Upper lobe of left lung (tissue), 6 donors: ENCODE results near the gene HTATIP2. TPM values are rescaled to one million over a fixed set of nuclear protein-coding genes. Genes with fewer than 3 reads are reported as not detected.
A peak's percentile ranks its signal among the peaks of the same experiment; 100 is the strongest.
"Not testable (repeated sequence)": the region's sequence is repeated elsewhere in the genome, so short reads cannot be mapped to it uniquely, and the experiment has no call there.

Experiments
- ATAC-seq, 2 donors: fragments of 200-7000 bp; cut with Tn5 transposase; one replicate each; pipeline ENCODE4 v1.9.1; 2022; ENCODE audit warnings: mild to moderate bottlenecking in 2 of 2, moderate library complexity in 2 of 2; ENCODE audit not compliant: low FRiP score in 2 of 2
- DNase-seq, 2 donors: peaks; one replicate each; pipeline ENCODE4 v3.0.0-alpha.2; 2019 to 2020
- H3K27ac ChIP-seq, 4 donors: fragments of 200-600 bp; sonication (generic); one replicate each; pipeline ENCODE4 v1.5.1; 2016 to 2019
- H3K27me3 ChIP-seq, 4 donors: fragments of 200-600 bp; sonication (generic); one replicate each; pipeline ENCODE4 v1.5.1; 2017 to 2019
- H3K36me3 ChIP-seq, 4 donors: fragments of 200-600 bp; sonication (generic); one replicate each; pipeline ENCODE4 v1.5.1; 2016 to 2019
- H3K4me1 ChIP-seq, 4 donors: fragments of 200-600 bp; sonication (generic); one replicate each; pipeline ENCODE4 v1.5.1; 2018 to 2019
- H3K4me3 ChIP-seq, 4 donors: fragments of 200-600 bp; sonication (generic); one replicate each; pipeline ENCODE4 v1.5.1; 2017 to 2019; ENCODE audit warnings: mild to moderate bottlenecking in 2 of 4, moderate library complexity in 1 of 4
- H3K9me3 ChIP-seq, 4 donors: fragments of 200-600 bp; sonication (generic); one replicate each; pipeline ENCODE4 v1.5.1; 2018 to 2019
- EP300 ChIP-seq, 4 donors: sonication (generic); formaldehyde crosslinking; IDR thresholded peaks; one replicate each; pipeline ENCODE4 v1.5.1; 2017; ENCODE audit warnings: antibody characterized with exemption in 4 of 4, control low read depth in 2 of 4
- POLR2A ChIP-seq, 4 donors: fragments of 450-650 bp; IDR thresholded peaks; one replicate each; pipeline ENCODE4 v1.5.1; 2016 to 2017; ENCODE audit warnings: antibody characterized with exemption in 4 of 4, mild to moderate bottlenecking in 2 of 4
- POLR2AphosphoS5 ChIP-seq, 2 donors: sonication (generic); formaldehyde crosslinking; IDR thresholded peaks; one replicate each; pipeline ENCODE4 v1.5.1; 2017; ENCODE audit warnings: antibody characterized with exemption in 2 of 2
- WGBS, 2 donors: methylation state at CpG; one replicate each; pipeline ENCODE4 v1.1.5; 2017 to 2018; 5-methylcytosine and 5-hydroxymethylcytosine counted together
- total RNA-seq, 6 donors: library from RNA; depleted of rRNA in 4 of 6; stranded (reverse); fragments of >200 nt in 4 of 6; gene quantifications; one replicate each; pipeline versions ENCODE4 v1.1.0 to v1.2.1, GENCODE V29; 2016 to 2021
- TF ChIP-seq, protein P1 (sequence below), 6 experiments: fragments of 450-650 bp in 4 of 6; fragments of 200-600 bp in 2 of 6; sonication (generic) in 2 of 6; IDR thresholded peaks; one replicate each; pipeline ENCODE4 v1.5.1; 2016 to 2019; ENCODE audit warnings: antibody characterized with exemption in 6 of 6
- donor health status: DM: no; HTN: no; CAD: no; lungs with moderate emphysema.
- donor health status: DM: no; HTN: yes; CAD: no; lungs with severe emphysema.

Gene HTATIP2
- total RNA-seq, 6 donors from 2014 or later = 19.9 to 97.8 (median 51.6) TPM

- DNase-seq = peak in 1 of 2 donors; percentile 48
- H3K27ac ChIP-seq = peak overlapping the region in 1 of 4 donors; percentile 17
- no peaks in the 10 kb centered on the region for H3K9me3 ChIP-seq
- no peaks in the 10 kb centered on the region for H3K27me3 ChIP-seq
- 59 to 63% methylated on average over 7 of the region's 7 CpGs for WGBS, 2 donors
- H3K36me3 ChIP-seq = no peaks in the 10 kb centered on the region
- no peak for ATAC-seq
- TF ChIP-seq POLR2AphosphoS5 (IDR thresholded peaks at IDR 0.05) (no peak), EP300 (IDR thresholded peaks at IDR 0.05) (no peak), POLR2A (IDR thresholded peaks at IDR 0.05) (no peak)
- TF ChIP-seq, protein P1, sequence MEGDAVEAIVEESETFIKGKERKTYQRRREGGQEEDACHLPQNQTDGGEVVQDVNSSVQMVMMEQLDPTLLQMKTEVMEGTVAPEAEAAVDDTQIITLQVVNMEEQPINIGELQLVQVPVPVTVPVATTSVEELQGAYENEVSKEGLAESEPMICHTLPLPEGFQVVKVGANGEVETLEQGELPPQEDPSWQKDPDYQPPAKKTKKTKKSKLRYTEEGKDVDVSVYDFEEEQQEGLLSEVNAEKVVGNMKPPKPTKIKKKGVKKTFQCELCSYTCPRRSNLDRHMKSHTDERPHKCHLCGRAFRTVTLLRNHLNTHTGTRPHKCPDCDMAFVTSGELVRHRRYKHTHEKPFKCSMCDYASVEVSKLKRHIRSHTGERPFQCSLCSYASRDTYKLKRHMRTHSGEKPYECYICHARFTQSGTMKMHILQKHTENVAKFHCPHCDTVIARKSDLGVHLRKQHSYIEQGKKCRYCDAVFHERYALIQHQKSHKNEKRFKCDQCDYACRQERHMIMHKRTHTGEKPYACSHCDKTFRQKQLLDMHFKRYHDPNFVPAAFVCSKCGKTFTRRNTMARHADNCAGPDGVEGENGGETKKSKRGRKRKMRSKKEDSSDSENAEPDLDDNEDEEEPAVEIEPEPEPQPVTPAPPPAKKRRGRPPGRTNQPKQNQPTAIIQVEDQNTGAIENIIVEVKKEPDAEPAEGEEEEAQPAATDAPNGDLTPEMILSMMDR (IDR thresholded peaks at IDR 0.05) = no peak
- peaks cover 8 to 24% (median 18%) of the 10 kb centered on the region in 4 donors for H3K4me1 ChIP-seq
- H3K4me3 ChIP-seq = no peak overlapping the region
Measured at GRCh38 chr11:20360650-20361049, 2.9 kb upstream of the HTATIP2 start.

DNA sequence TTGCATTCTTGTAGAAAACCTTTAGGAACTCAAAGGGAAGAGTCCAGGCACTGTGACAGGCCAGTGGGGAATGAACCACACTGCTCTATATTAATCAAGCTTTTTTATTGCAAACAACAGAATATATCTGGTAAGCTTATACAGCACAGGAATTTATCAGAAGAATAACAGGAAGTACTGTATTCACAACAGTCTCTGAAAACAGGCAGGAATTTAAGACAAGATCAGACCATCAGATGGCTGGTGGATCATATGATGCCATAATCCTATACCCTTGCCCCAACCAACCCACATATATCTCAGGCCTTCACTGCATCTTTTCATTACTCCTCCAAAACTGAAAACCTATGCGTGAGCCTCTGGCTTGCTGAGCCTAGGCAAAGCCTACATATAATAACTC lies 1.0 kb upstream of the HTATIP2 start:
- TF ChIP-seq, protein P1 (IDR thresholded peaks at IDR 0.05) = no peak
- TF ChIP-seq EP300 (IDR thresholded peaks at IDR 0.05) (no peak), POLR2A (IDR thresholded peaks at IDR 0.05) (no peak), POLR2AphosphoS5 (IDR thresholded peaks at IDR 0.05) (no peak)

GRCh38 chr11:20363149-20363499 lies 390 bp upstream of the HTATIP2 start:
- Histone ChIP-seq H3K27me3 (no peaks in the 10 kb centered on the region), H3K4me3 (peak overlapping the region in 3 of 4 donors; percentile 73 to 96 (median 82)), H3K36me3 (peaks cover 0 to 5% (median 0%) of the 10 kb centered on the region in 4 donors), H3K4me1 (peaks cover 12 to 30% (median 26%) of the 10 kb centered on the region in 4 donors), H3K9me3 (no peaks in the 10 kb centered on the region), H3K27ac (peak overlapping the region; percentile 90 to 97 (median 94))
- 59 to 100% methylated on average over 2 of the region's 2 CpGs for WGBS, 2 donors
- no peak for ATAC-seq
- TF ChIP-seq POLR2AphosphoS5 (IDR thresholded peaks at IDR 0.05) = no peak
- no peak for TF ChIP-seq EP300 (IDR thresholded peaks at IDR 0.05)
- TF ChIP-seq POLR2A (IDR thresholded peaks at IDR 0.05) = no peak
- TF ChIP-seq, protein P1 (IDR thresholded peaks at IDR 0.05) = no peak
- no peak for DNase-seq

More for the DNA sequence above, 1.0 kb upstream of the HTATIP2 start:
- DNase-seq = no peak
- ATAC-seq = no peak
- peak overlapping the region in 1 of 4 donors; percentile 32 for H3K27ac ChIP-seq
- no peaks in the 10 kb centered on the region for H3K9me3 ChIP-seq
- H3K36me3 ChIP-seq = no peaks in the 10 kb centered on the region
- H3K27me3 ChIP-seq = no peaks in the 10 kb centered on the region
- H3K4me3 ChIP-seq = no peak overlapping the region
- H3K4me1 ChIP-seq = peaks cover 10 to 30% (median 26%) of the 10 kb centered on the region in 4 donors
- WGBS, 2 donors = 0% methylated on average over 1 of the region's 1 CpG

DNA sequence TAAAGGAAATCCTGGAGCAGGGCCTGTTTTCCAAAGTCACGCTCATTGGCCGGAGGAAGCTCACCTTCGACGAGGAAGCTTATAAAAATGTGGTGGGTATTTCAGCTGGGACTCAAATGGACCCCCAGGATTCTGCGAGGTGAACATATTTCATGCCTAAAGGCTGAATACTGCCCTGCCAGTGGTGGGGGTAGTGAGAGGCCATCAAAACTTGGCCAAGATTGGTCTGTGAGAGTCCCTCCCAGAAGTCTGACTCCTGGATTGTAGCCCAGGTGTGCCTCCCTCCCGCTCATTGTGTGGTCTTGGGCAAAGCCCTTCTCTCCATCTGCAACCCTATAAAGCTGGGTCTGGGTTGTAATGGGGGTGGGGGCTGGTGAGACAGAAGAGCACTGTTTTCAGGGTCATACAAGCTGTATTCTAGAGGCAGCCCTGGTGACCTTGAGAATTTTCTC lies 853 bp downstream of the HTATIP2 start:
- DNase-seq (peak in 1 of 2 donors; percentile 24), ATAC-seq (peak; percentile 32 to 35)
- no peaks in the 10 kb centered on the region for H3K27me3 ChIP-seq
- peak overlapping the region; percentile 73 to 96 (median 86) for H3K4me3 ChIP-seq
- WGBS, 2 donors = 20% methylated on average over 5 to 6 of the region's 6 CpGs
- H3K36me3 ChIP-seq = peaks cover 0 to 8% (median 0%) of the 10 kb centered on the region in 4 donors
- TF ChIP-seq EP300 (IDR thresholded peaks at IDR 0.05) = no peak
- no peak for TF ChIP-seq POLR2A (IDR thresholded peaks at IDR 0.05)
- no peak for TF ChIP-seq POLR2AphosphoS5 (IDR thresholded peaks at IDR 0.05)
- TF ChIP-seq, protein P1 (IDR thresholded peaks at IDR 0.05) = no peak
- H3K4me1 ChIP-seq = peaks cover 12 to 30% (median 26%) of the 10 kb centered on the region in 4 donors
- no peaks in the 10 kb centered on the region for H3K9me3 ChIP-seq
- H3K27ac ChIP-seq = peak overlapping the region; percentile 90 to 97 (median 94)

DNA sequence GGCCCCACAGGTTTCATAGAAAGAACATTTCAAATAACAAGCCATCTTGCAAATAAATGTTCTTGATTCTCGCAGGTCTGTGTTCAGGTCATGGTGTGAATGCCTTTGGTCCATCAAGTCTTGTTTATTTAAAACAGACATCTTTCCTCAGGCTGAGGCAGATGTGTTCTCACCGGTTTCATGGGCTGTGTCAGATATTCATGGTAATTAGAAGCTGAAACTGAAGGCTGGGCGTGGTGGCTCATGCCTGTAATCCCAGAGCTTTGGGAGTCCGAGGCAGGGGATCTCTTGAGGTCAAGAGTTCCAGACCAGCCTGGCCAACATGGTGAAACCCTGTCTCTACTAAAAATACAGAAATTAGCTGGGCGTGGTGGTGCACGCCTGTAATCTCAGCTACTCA lies 2.0 kb downstream of the HTATIP2 start:
- not testable (repeated sequence) for H3K4me3 ChIP-seq, DNase-seq, H3K36me3 ChIP-seq, H3K27ac ChIP-seq, H3K9me3 ChIP-seq, H3K27me3 ChIP-seq, ATAC-seq
- H3K4me1 ChIP-seq = peaks cover 12 to 30% (median 26%) of the 10 kb centered on the region in 4 donors
- WGBS, 2 donors = 92 to 93% methylated on average over 6 of the region's 6 CpGs
